CD4-positive, alpha-beta T cell treated with Interleukin-4 for 4 hours (primary cell): ENCODE data around the gene RUFY1.

Experiments used
- DNase-seq: peaks from one replicate; pipeline ENCODE4 v3.0.0-alpha.2; 2020

Gene RUFY1

DNA sequence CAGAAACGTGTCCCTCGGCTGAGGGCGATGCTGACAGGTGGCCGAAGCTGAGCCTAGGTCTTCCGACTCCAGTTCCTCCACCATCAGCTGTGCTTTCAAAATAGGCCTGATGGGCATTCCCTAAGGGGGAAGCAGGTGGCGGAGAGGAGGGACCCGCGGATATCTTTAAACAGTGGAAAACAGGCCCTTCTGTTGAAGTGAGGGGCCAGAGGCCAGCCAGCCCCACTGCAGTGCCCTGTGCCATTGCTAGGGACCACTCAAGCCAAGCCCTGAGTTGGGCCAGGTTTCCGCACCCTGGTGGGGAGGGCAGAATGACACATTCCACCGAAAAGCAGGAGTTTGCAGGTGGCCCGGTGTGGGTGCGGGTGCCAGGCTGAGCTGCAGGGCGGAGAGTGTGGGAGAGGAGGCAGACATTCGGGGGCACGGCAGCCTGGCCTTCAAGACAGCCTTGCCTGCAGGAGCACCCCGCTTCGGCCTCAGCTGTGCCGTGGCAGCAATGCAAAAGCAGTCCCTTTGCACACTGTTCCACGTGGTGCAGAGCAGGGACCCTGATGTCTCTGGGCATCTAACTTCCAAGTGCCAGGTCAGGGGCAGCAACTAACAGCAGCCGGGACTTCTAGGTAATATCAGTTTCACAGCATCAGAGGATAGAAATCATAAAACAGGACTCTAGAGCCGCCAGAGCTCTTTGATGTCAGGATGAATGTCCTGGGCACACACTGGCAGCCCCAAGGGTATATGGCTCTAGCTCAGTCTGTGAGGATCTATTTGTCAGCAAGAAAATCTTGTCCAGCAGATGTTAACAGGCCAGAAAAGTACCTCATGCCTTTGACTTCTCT, 55.9 kb downstream of the RUFY1 start:
- DNase-seq = no peak

- DNase-seq = no peak
Observed at GRCh38 chr5:179606910-179607159, 56.5 kb downstream of the RUFY1 start.

DNA sequence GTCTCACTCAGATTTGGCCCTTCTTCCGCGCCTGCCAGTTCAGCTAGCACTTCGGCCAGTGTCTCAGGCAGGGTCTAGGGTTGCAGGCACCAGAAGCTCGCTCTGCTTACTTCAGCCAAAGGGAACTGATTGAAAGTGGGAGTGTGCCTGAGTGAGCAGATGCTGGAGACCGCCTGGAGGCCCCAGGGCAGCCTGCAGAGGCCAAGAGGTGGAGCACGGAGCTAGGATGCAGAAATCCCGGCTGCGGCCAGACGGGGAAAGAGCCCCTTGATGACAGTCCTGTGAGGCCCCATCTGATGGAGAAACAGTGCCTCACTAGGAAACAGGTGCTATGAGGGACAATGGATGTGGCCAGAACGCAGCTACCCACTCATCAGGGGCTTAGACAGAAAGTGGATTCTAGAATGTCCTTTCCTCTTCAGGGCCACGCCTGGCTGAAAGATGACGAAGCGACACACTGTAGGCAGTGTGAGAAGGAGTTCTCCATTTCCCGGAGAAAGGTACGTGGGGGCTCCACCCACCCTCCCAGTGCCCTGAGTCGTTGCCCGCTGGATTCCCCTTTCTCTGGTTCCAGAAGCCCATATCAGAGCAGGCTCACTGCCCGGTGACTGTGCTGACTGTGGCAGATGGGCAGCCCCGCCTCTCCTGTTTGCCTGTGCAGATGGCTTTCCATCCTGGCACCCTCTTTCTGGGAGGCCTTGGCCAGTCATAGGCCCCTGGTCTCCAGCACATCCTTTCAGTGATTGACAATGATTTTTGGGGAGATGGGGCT, 57.0 kb downstream of the RUFY1 start:
- DNase-seq = no peak

- DNase-seq = peak; percentile 33
Observed at GRCh38 chr5:179608131-179608581, 57.8 kb downstream of the RUFY1 start.

GRCh38 chr5:179609834-179610108, 59.4 kb downstream of the RUFY1 start:
- no peak for DNase-seq

DNA sequence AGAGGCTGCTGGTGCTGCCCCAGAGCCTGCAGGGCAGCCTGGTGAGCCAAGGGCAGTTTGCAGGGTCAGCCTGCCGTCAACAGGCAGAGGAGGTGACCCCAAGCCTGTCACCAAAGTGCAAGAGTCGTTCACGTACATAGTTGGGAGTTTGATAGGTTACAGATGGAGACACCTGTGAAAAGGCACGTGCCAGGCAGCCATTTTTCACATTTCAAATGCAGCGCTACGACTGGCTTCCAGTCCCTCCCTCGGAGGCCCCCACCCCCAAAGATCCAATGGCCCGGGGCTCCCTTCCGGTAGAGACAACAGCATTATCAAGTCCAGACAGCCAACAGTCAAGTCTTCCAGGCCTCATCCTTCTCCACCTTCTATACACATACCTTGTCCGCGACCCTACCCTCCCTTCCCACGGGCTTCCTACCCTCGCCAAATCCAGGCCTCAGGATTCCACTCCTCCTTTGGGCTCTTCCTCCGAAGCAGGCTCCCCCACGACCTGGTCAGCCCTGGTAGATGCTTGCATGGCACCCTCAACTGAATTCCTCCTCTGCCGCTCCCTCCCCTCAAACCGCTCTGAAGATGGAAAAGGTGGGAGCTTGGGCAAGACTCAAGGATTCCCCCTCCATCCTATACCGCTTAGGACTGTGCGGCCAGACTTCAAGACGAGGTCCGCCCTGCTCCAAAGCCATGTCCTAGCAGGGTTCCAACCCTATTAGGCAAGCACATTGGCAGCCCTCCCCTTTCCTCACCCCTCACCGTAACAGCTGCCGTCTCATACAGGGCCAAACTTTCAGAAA, 60.0 kb downstream of the RUFY1 start:
- no peak for DNase-seq

DNA sequence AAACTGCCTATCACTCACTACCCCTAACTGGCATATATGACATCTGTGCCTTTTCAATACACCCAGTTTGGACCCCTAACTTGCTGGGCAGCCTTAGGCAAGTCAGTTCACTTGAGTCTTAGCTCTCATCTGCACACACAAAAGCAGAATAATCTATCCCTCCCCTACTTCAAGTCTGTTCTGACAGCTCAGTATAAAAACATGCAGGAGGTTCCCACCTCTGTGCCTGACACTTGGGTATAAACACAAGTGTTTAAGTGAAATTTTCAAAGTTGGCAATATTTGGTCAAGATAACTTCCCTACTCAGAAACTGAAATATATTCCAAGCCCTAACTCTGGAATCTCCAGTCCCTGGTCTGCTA, 60.5 kb downstream of the RUFY1 start:
- no peak for DNase-seq

DNA sequence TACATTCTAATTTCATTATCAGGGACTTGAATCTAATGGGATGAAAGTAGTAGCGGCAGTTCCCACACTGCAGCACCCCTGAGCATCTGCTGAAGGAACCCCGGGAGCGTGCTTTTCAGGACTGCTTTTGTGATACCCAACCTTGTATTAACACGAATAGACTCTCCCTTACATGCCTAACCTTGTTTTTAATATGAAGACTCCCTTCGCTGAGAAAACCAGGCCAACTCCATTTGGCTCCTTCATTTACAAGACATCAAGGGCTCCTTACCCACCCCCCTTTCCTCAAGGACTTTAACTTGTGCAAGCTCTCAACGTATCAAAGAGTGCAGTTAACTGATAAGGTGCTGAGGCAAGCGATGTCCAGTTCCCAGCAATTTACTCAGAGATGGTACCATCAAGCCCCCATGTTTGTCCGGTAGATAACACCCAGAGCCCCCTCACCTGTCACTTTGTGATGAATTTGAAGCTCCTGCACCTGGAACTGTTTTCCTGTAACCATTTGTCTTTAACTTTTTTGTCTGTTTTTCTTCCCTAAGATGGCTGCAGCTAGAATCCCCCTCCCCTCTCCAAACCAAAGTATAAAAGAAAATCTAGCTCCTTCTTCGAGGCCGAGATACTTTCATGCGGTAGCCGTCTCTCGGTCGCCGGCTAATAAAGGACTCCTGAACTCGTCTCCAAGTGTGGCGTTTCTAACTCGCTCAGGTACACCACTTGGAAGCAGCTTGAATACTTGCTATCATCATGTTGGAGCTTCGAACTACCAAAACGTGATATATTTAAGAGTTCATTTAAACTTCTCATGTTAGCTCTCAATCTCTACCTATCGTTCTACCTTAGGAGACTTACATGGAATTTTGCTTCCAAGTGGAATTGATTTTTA, 62.5 kb downstream of the RUFY1 start:
- no peak for DNase-seq

DNA sequence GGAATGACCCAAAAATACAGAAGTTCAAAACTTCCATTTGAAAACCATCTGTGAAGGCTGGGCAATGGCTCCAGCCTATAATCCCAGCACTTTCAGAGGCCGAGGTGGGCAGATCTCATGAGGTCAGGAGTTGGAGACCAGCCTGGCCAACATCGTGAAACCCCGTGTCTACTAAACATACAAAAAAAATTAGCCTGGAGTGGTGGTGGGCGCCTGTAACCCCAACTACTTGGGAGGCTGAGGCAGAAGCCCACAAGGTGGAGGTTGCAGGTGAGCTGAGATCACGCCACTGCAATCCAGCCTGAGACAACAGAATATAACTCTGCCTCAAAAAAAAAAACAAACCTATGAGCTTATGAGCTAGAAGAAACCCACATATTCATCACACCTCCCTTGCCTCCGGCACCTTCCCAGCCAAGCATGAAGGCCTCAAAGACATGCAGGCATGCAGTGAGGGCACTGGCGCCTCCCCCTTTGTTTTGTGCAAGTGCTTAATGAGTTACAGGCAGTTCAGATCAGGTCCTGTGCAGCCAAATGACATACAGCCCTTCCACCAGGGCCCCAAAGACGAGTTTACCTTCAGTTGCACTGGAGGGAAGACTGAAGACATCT, 63.2 kb downstream of the RUFY1 start:
- no peak for DNase-seq

GRCh38 chr5:179614745-179615144, 64.4 kb downstream of the RUFY1 start:
- no peak for DNase-seq

- no peak for DNase-seq
Observed at GRCh38 chr5:179615203-179615602, 64.8 kb downstream of the RUFY1 start.

DNA sequence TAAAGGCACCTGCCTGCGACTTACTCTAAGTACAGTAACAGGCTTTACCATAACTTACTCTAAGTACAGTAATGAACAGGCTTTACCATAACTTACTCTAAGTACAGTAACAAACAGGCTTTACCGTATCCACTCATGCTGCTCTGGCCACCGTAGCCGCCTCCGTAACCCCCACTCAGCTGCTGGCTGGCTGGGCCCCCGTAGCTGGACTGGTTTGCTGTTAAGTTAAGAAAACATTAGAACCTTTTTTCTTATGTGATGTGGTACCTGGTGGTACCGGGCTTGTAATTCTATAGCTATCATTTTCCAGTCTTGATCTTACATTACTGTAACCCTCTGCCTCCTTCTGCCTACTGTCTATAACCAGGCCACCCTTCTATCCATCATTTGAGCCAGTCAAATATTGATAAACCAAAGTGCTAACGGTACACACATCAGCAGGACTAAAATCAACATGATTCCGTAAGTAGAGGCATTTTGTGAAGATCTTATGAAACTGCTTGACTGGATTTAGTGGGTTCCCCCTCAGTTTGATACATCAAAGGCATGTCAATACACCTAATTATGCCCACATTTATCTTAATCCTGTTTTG, 65.7 kb downstream of the RUFY1 start:
- no peak for DNase-seq

DNA sequence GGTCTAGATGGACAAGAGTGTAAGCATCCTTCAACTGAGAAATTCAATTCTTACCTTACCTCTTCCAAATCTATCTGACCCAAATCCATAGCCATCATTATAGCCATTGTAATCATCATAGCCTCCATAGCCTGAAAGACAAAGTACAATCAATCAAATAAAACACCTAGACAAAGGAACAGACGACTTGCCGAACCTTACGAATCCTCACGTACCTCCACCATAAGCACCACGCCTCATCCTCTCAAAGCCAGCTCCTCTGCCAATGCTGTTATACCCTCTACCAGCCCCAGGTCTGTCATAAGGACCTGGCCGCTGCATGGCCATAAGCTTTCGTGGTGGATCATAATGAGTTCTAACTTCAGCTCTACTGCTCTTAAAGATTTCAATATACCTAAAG, 67.6 kb downstream of the RUFY1 start:
- no peak for DNase-seq

- DNase-seq = no peak
Observed at GRCh38 chr5:179618923-179619554, 68.7 kb downstream of the RUFY1 start.

GRCh38 chr5:179619776-179620175, 69.4 kb downstream of the RUFY1 start:
- no peak for DNase-seq

DNA sequence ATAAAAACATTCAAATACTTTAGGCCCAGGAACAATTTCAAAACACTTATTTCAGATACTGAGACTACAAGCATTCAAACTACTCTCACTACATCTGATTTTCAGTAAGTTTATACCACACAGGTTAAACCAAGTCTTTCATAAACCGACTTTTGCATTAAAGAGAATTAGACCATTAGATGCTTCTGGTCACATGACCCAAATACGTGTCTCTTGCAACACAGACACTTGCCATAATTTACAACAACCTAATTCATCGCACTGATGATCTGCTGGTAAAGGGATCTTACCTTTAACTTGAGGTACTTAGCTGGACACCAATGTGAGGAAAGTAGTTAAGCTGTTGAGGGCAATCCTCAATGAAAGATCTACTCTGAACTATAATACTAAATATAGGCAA, 69.9 kb downstream of the RUFY1 start:
- no peak for DNase-seq

DNA sequence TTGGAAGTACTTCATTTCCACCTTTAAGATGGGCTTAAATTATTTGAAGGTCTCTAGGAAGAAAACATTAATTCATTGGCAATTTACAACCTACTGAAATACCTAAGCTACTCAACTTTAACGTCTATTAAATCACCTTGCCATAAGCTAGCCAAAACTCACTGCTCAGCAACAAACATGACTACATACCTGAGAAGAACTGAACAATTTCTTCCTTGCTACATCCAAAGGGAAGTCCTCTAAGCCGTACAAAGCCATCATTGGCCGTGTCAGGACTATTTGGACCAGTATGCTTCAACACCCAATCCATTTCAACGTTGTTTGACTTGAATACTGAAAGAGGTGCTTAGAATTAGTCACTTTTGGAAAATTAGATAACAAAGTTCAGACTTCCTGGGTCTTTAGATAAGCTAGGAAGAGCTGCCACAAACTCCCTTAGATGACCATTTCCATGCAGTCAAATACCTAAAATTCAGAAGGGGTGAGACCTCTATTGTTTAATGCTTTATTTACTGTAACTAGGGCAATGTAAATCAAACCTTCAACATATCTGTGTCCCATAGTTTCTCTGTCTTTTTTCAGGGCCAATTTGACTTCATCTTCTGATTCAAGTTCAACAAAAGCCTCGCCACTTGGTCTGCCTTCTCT, 70.5 kb downstream of the RUFY1 start:
- no peak for DNase-seq

- DNase-seq = no peak
Observed at GRCh38 chr5:179621551-179622214, 71.3 kb downstream of the RUFY1 start.

DNA sequence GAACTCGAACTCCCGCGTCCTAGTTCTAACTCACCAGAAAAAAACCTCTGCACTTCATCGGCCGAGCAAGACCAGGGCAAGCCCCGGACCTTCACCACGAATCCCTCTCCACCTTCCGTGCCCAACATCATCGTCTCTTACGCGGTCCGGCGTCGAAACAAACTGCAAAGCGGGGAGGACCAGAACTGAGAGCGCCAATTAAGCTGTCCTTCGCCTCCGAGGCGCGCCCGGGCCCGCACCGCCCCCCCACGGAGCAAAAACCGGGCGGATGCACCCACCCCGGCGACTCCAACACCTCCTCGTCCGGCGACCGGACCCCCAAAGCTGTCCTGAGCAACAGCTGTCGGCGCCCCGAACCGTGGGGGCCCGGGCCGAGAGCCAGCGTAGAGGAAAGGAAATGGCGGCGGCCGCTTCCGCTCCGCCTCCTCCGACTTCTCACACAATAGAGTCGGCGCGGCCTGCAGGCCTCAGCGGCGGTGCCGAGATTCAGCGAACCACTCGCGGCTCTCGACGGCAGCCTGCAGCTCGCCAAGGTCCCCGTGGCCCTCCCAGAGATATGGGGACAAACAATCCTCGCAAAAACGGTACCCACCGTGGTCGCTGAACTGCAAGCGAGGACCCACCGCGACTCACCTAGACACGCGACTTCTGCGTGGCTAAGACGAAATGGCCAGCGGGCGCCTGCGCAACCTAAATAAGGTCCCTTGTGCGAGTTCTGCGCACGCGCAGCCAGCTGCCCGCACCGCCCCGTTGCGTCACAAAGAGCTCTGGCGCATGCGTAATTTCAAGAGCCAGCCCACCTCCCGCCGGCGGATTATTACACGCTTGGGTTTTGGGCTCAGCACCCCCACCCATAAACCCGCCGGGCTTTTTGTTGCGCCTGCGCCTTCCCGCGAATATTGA, 72.9 kb downstream of the RUFY1 start, which contains the start of gene HNRNPH1:
TSS of gene HNRNPH1 (minus strand) at position 669 of the 903 bp plus-strand sequence. CDS start at position 131, 538 bp downstream.
- peak; percentile 99 for DNase-seq
